NCI-H1436 treated with DMSO at 0.1 percent for 48 hours (cell line): Measurements from ENCODE around the gene OPN4.
"Not testable (repeated sequence)": the region's sequence is repeated elsewhere in the genome, so short reads cannot be mapped to it uniquely, and the experiment has no call there.

Source experiments
- DNase-seq: peaks from one replicate; lab custom pipeline; 2025; lab: John Stamatoyannopoulos, UW

The OPN4 gene, protein sequence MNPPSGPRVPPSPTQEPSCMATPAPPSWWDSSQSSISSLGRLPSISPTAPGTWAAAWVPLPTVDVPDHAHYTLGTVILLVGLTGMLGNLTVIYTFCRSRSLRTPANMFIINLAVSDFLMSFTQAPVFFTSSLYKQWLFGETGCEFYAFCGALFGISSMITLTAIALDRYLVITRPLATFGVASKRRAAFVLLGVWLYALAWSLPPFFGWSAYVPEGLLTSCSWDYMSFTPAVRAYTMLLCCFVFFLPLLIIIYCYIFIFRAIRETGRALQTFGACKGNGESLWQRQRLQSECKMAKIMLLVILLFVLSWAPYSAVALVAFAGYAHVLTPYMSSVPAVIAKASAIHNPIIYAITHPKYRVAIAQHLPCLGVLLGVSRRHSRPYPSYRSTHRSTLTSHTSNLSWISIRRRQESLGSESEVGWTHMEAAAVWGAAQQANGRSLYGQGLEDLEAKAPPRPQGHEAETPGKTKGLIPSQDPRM

GRCh38 chr10:86654411-86655172 is at the start of gene OPN4:
TSS of gene OPN4 (plus strand) at chr10:86654547. CDS start at chr10:86654784, 237 bp downstream.
- DNase-seq, result no peak

GRCh38 chr10:86607674-86608073 is 46.7 kb upstream of the OPN4 start:
- DNase-seq, result no peak

- DNase-seq, result no peak
These were observed 44.4 kb upstream of the OPN4 start for GRCh38 chr10:86609920-86610319.

DNA sequence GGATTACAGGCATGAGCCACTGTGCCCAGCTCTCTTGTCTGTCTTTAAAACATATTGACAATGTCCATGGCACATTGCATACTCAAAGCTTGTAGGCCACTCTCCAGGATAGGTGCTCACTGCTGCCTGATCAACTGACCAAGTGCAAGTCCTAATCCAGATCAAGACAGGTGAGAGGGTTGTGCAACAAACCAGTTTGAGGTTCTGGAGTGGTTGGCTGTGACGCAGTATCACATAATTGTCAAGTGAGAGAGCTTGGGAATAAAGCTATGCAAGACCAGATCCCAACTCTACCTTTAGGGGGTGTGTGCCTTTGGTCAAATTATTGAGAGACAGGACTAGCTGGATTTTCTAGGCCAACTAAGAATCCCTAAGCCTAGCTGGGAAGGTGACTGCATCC is 43.0 kb upstream of the OPN4 start:
- no peak for DNase-seq

DNA sequence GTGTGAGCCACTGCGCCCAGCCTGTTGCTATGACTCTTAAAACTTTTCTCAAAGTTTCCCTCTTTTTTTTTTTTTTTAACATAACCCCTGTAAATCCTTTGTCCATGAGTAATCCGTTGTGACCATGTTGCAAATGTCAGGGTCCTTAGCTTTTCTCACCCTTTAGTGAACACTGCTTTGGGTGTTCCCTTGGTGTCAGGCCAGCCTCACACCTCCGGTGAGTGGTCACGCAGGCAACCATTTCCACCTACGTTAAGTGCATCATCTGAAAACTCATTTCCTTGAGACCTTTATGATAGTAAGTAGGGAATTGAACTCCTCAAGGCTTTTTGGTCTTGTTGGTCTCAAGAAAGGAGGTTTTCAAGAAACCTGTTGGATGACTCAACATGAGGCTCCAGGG is 41.3 kb upstream of the OPN4 start:
- no peak for DNase-seq

DNA sequence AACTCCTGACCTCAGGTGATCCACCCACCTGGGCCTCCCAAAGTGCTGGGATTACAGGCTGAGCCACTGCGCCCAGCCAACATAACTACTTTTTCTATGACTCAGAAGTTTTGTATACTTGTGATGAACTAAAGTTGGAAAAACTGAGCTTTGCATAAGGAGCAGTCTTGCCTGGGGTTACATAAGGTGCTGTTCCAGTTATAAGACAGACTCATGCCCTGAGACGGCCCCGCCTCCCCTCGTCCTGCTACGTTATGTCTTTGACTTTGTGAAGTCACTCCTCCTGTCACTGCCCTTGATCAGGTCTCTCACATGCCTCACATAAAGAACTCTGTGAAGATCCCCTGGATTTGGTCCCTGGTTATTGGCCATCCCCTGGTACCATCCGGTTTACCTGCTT is 40.4 kb upstream of the OPN4 start:
- DNase-seq, result no peak

GRCh38 chr10:86614853-86615252 is 39.5 kb upstream of the OPN4 start:
- no peak for DNase-seq

- DNase-seq, result not testable (repeated sequence)
These were observed 37.1 kb upstream of the OPN4 start for GRCh38 chr10:86617278-86617677.

DNA sequence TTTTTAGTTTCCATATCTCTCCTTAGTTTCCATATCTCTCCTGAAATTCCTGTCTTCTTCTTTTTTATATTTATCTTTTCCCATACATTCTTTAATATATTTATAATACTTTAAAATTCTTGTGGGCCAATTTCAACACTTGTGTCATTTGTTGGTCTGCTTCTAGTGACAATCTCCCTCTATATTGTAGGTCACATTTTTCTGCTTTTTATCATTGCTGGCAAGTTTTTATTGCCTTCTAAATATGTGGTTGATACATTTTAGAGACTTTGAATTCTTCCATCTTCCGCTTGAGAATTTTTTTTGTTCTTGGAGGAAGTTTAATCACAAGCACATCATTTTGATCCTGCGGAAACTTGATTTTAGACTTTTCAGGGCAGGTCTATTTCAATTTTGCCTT is 26.0 kb upstream of the OPN4 start:
- no peak for DNase-seq

GRCh38 chr10:86630079-86630478 is 24.3 kb upstream of the OPN4 start:
- DNase-seq, result no peak

GRCh38 chr10:86632009-86632800 is 22.1 kb upstream of the OPN4 start:
- no peak for DNase-seq

GRCh38 chr10:86632951-86633350 is 21.4 kb upstream of the OPN4 start:
- DNase-seq, result no peak

GRCh38 chr10:86635402-86635801 is 18.9 kb upstream of the OPN4 start:
- DNase-seq, result no peak

- no peak for DNase-seq
These were observed 18.0 kb upstream of the OPN4 start for GRCh38 chr10:86636311-86636710.

GRCh38 chr10:86642021-86642420 is 12.3 kb upstream of the OPN4 start:
- no peak for DNase-seq

GRCh38 chr10:86642499-86642898 is 11.8 kb upstream of the OPN4 start:
- no peak for DNase-seq

GRCh38 chr10:86644152-86644793 is 10.1 kb upstream of the OPN4 start:
- no peak for DNase-seq

GRCh38 chr10:86644794-86645445 is 9.4 kb upstream of the OPN4 start:
- DNase-seq, result no peak

- DNase-seq, result not testable (repeated sequence)
These were observed 8.7 kb upstream of the OPN4 start for GRCh38 chr10:86645621-86646165.

GRCh38 chr10:86646532-86646931 is 7.8 kb upstream of the OPN4 start:
- DNase-seq, result no peak

- DNase-seq, result no peak
These were observed 7.4 kb upstream of the OPN4 start for GRCh38 chr10:86646933-86647332.
